Calu3 (cell line): ENCODE measurements around the gene KCNK4. TPM values are rescaled to one million over a fixed set of nuclear protein-coding genes. Genes with fewer than 3 reads are reported as not detected.
A peak's percentile ranks its signal among the peaks of the same experiment; 100 is the strongest.

Source experiments
- BruUV-seq: library from RNA; stranded (reverse); fragments of 400-500 nt; replicated peaks from 2 replicates; lab custom pipeline; 2021; lab: Mats Ljungman, UMichigan
- CTCF ChIA-PET: fragments of 300-600 bp; sonication (Branson Sonifier 250); formaldehyde crosslinking; loops from one replicate; lab custom pipeline; 2022; ENCODE audit warnings: antibody characterized with exemption; lab: Charles Lee
- DNase-seq: peaks from one replicate; pipeline ENCODE4 v3.0.0; 2022
- H3K27ac Mint-ChIP-seq: one replicate; pipeline ENCODE4 v1.8.0; 2022; ENCODE audit warnings: mixed read lengths; ENCODE audit not compliant: unreplicated experiment
- H3K27me3 Mint-ChIP-seq: one replicate; pipeline ENCODE4 v1.8.0; 2022; ENCODE audit warnings: mixed read lengths; ENCODE audit not compliant: unreplicated experiment
- H3K36me3 Mint-ChIP-seq: one replicate; pipeline ENCODE4 v1.8.0; 2022; ENCODE audit warnings: mild to moderate bottlenecking, moderate library complexity, mixed read lengths; ENCODE audit not compliant: insufficient read depth, unreplicated experiment
- H3K4me1 Mint-ChIP-seq: one replicate; pipeline ENCODE4 v1.8.0; 2022; ENCODE audit warnings: mild to moderate bottlenecking, low read depth, mixed read lengths; ENCODE audit not compliant: unreplicated experiment
- H3K4me3 Mint-ChIP-seq: one replicate; pipeline ENCODE4 v1.8.0; 2022; ENCODE audit warnings: mild to moderate bottlenecking, low read depth, moderate library complexity, mixed read lengths; ENCODE audit not compliant: unreplicated experiment
- H3K9me3 Mint-ChIP-seq: one replicate; pipeline ENCODE4 v1.8.0; 2022; ENCODE audit warnings: low read depth, mixed read lengths; ENCODE audit not compliant: unreplicated experiment
- intact Hi-C: fragments of 100-400 bp; cut with micrococcal nuclease; formaldehyde crosslinking; loops from one replicate; pipeline ENCODE4 v1.10.0; 2022; ENCODE audit not compliant: unreplicated experiment
- total RNA-seq: library from RNA; stranded (reverse); gene quantifications from 2 replicates; pipeline ENCODE4 v1.2.3, GENCODE V29; 2022
- TF ChIP-seq, protein P1 (sequence below): fragments of 200-600 bp; IDR thresholded peaks from one replicate; pipeline ENCODE4 v1.8.0; 2022; ENCODE audit warnings: antibody characterized with exemption; ENCODE audit not compliant: unreplicated experiment

Gene KCNK4
- total RNA-seq, 1 experiment from 2014 or later, result not detected

DNA sequence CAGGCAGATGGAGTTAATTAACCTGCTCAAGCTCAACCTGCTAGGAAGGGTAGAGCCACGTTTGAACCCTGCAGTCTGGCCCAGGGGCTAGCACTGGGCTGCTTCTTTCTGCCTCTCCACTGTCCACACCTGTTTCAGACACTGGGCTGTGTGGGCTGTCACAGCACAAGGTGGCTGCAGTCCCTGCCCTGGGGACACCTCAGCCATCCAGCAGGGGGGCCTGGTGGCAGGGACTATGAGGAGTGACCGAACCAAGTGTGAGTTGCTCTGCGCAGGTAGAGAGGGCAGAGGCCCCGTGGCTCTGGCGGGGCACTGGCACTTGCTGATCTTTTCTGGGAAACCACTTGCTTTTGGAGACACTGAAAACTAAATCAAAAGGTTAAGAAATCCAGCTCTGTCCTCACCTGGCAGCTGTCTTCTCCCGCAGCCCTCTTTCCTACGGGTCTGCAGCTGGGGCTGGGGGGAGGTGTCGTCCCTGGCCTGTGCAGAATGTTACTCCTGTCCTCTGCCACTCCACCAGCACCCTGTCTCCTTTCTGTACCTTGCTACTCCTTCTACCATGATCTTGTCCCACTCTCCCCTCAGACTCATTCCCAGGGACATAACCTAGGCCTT is 12.4 kb upstream of the KCNK4 start:
- Mint-ChIP-seq H3K36me3 (peaks cover 26% of the 10 kb centered on the region), H3K4me3 (no peak overlapping the region), H3K9me3 (no peaks in the 10 kb centered on the region), H3K27me3 (no peaks in the 10 kb centered on the region), H3K27ac (no peak overlapping the region), H3K4me1 (peaks cover 12% of the 10 kb centered on the region)
- CTCF ChIA-PET, result no interaction called here
- intact Hi-C loops, result no loop called here
- DNase-seq, result no peak
- BruUV-seq, result no TSS peak
- TF ChIP-seq, protein P1, sequence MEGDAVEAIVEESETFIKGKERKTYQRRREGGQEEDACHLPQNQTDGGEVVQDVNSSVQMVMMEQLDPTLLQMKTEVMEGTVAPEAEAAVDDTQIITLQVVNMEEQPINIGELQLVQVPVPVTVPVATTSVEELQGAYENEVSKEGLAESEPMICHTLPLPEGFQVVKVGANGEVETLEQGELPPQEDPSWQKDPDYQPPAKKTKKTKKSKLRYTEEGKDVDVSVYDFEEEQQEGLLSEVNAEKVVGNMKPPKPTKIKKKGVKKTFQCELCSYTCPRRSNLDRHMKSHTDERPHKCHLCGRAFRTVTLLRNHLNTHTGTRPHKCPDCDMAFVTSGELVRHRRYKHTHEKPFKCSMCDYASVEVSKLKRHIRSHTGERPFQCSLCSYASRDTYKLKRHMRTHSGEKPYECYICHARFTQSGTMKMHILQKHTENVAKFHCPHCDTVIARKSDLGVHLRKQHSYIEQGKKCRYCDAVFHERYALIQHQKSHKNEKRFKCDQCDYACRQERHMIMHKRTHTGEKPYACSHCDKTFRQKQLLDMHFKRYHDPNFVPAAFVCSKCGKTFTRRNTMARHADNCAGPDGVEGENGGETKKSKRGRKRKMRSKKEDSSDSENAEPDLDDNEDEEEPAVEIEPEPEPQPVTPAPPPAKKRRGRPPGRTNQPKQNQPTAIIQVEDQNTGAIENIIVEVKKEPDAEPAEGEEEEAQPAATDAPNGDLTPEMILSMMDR, result no peak

DNA sequence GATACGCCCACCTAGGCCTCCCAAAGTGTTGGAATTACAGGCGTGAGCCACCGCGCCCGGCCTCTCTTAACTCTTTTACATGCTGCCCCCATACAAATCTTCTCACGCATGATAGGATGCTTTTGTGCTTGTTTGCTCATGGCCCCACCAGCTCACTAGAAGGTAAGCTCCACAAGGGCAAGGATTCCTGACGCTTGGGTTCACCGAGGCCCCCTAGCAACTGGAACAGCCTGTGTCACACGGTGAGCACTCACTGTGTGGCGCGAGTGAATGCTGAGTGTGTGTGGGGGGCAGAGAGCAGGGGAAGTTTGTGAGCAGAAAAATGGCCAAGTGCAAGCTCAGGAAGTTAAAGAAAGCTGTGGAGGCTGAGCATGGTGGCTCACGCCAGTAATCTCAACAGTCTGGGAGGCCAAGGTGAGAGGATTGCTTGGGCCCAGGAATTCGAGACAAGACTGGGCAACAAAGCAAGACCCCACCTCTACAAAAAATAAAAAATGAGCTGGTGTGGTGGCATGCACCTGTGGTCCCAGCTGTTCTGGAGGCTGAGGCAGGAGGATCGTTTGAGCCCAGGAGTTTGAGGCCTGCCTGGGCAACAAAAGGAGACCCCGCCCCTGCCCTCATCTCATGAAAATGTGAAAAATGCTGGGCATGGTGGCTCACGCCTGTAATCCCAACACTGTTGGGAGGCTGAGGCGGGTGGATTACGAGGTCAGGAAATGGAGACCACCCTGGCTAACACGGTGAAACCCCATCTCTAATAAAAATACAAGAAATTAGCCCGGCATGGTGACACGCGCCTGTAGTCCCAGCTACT is 8.9 kb upstream of the KCNK4 start:
- Mint-ChIP-seq H3K4me1 (peaks cover 22% of the 10 kb centered on the region), H3K27ac (no peak overlapping the region), H3K4me3 (no peak overlapping the region), H3K9me3 (no peaks in the 10 kb centered on the region), H3K27me3 (no peaks in the 10 kb centered on the region), H3K36me3 (peaks cover 41% of the 10 kb centered on the region)
- no peak for DNase-seq
- TF ChIP-seq, protein P1, result no peak
- CTCF ChIA-PET, result interaction anchor here (0.5 kb wide), 1 partner anchor 78 kb away, joined by 3 read pairs; no protein-coding TSS in a partner anchor
- BruUV-seq, result no TSS peak
- intact Hi-C loops, result no loop called here

DNA sequence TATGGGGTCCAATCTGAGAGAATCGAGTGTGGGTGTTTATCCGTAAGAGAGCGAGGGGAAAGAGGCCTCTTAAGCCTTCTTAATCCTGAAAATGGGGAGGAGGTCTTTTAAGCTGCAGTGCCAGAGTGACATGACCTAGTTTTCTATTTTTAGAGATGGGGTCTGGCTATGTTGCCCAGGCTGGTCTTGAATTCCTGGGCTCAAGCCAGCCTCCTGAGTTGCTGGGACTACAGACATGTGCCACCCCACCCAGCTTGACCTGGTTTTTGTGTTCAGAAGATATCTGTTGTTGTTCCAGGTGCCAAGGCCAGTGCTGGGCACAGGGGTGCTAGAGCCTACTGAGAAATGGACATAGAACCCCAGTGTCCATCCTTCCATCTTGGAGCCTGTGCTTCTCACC is 8.0 kb upstream of the KCNK4 start:
- Mint-ChIP-seq H3K36me3 (peaks cover 45% of the 10 kb centered on the region), H3K4me3 (no peak overlapping the region), H3K9me3 (no peaks in the 10 kb centered on the region), H3K4me1 (peaks cover 22% of the 10 kb centered on the region), H3K27me3 (no peaks in the 10 kb centered on the region), H3K27ac (no peak overlapping the region)
- CTCF ChIA-PET, result no interaction called here
- TF ChIP-seq, protein P1, result no peak
- no TSS peak for BruUV-seq
- no peak for DNase-seq
- intact Hi-C loops, result no loop called here

DNA sequence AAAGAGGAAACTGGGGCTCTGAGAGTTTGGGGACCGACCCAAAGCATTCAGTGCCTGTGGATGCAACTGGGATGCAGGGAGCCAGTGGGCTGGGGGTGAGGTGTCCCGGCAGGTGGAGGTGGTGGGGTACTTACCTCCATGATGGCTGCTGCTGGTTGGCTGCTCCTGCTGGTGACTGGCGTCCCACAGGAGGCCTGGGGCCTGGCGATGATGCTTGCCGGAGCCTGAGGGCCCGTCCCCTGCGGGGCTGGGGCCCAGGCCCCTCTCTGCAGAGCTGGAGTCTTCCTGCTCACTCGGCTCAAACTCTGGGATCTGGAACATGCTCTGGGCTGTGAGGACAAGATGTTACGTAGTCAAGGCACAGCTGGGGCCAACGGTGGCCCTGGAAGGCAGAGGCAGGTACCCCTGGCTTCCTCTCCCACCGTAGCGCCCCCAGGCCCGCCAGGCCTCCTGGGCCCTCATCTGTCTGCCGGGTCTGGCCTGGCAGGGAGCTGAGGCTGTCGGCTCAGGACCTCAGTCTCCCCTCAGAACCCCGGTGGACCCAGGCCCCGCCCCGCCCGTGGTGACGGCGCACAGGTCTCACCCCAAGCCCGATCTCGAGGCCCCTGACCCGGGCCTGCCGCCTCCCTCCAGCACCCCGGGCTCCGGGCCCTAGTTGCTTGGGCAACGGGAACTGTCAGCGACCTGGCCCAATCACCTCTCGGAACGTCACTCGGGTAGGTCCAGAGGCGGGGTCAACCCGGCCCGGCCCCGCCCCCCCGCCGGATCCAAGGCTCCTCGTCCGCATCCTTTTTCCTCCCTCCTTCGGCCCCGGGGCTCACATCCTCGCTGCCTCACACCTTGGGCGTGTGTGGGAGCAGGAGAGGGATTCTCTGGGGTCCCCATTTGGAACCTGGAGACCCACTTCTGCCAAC is 6.8 kb upstream of the KCNK4 start, which contains the start of gene BAD:
TSS of gene BAD (minus strand) at position 618 of the 914 bp plus-strand sequence. CDS start at position 321, 297 bp downstream.
- H3K4me3 Mint-ChIP-seq, result peak within 1 kb of the TSS; percentile 68
- peaks cover 22% of the 10 kb centered on the region for H3K4me1 Mint-ChIP-seq
- peaks cover 4% of the 10 kb centered on the region for H3K27me3 Mint-ChIP-seq
- DNase-seq, result peak; percentile 92
- TF ChIP-seq, protein P1, result no peak
- intact Hi-C loops, result no loop called here
- CTCF ChIA-PET, result interaction anchor here (0.6 to 2.1 kb wide), 6 partner anchors 13 to 47 kb away, joined by 3 to 8 read pairs (median 5); partner anchors contain the start of genes PLCB3, PRDX5 and TRMT112
- peaks cover 45% of the 10 kb centered on the region for H3K36me3 Mint-ChIP-seq
- H3K27ac Mint-ChIP-seq, result peak within 1 kb of the TSS; percentile 63
- no peaks in the 10 kb centered on the region for H3K9me3 Mint-ChIP-seq
- no TSS peak for BruUV-seq
